Measurements from ENCODE around the gene DUSP23.
A peak's percentile ranks its signal among the peaks of the same experiment; 100 is the strongest.

DUSP23 gene

GRCh38 chr1:159828581-159829272, 48.0 kb downstream of the DUSP23 start:
- peak; percentile 91 to 92 for DNase-seq

- DNase-seq, result peak; percentile 81 to 82
Observed at GRCh38 chr1:159829273-159829634, 48.5 kb downstream of the DUSP23 start.

- no peak for DNase-seq
Observed at GRCh38 chr1:159829822-159830465, 49.2 kb downstream of the DUSP23 start.

- peak; percentile 64 to 70 for DNase-seq
Observed at GRCh38 chr1:159830722-159831121, 50.0 kb downstream of the DUSP23 start.

GRCh38 chr1:159831412-159832141, 50.8 kb downstream of the DUSP23 start:
- DNase-seq, result no peak
